ENCODE measurements around the gene EPB41L3. TPM values are rescaled to one million over a fixed set of nuclear protein-coding genes. Genes with fewer than 3 reads are reported as not detected.

Gene EPB41L3
- total RNA-seq, 2 experiments from 2014 or later, result 0.10 TPM; not detected in 1

- ChIA-PET CTCF (no interaction called here), POLR2A (no interaction called here)
- Mint-ChIP-seq H3K4me3 (no peak overlapping the region), H3K27me3 (ENCODE audit: low read depth) (peaks cover 4% of the 10 kb centered on the region), H3K9me3 (ENCODE audit: insufficient read depth) (no peaks in the 10 kb centered on the region), H3K4me1 (ENCODE audit: low read depth) (no peaks in the 10 kb centered on the region), H3K27ac (no peak overlapping the region), H3K36me3 (ENCODE audit: low read depth) (no peaks in the 10 kb centered on the region)
- ATAC-seq, result no peak
- DNase-seq, result no peak
These were observed 111.8 kb downstream of the EPB41L3 start for GRCh38 chr18:5431836-5432575.

GRCh38 chr18:5430131-5430530 lies 113.7 kb downstream of the EPB41L3 start:
- DNase-seq (no peak), ATAC-seq (no peak)
- Mint-ChIP-seq H3K36me3 (ENCODE audit: low read depth) (no peaks in the 10 kb centered on the region), H3K27me3 (ENCODE audit: low read depth) (peaks cover 7% of the 10 kb centered on the region), H3K4me3 (no peak overlapping the region), H3K9me3 (ENCODE audit: insufficient read depth) (no peaks in the 10 kb centered on the region), H3K27ac (no peak overlapping the region), H3K4me1 (ENCODE audit: low read depth) (no peaks in the 10 kb centered on the region)
- ChIA-PET CTCF (no interaction called here), POLR2A (no interaction called here)

- no peak overlapping the region for H3K4me3 Mint-ChIP-seq
- ATAC-seq (no peak), DNase-seq (no peak)
- no peak overlapping the region for H3K27ac Mint-ChIP-seq
- no peaks in the 10 kb centered on the region for H3K9me3 Mint-ChIP-seq (ENCODE audit: insufficient read depth)
- H3K27me3 Mint-ChIP-seq (ENCODE audit: low read depth), result peaks cover 7% of the 10 kb centered on the region
- no peaks in the 10 kb centered on the region for H3K36me3 Mint-ChIP-seq (ENCODE audit: low read depth)
- CTCF ChIA-PET, result no interaction called here
- POLR2A ChIA-PET, result no interaction called here
- no peaks in the 10 kb centered on the region for H3K4me1 Mint-ChIP-seq (ENCODE audit: low read depth)
These were observed 114.1 kb downstream of the EPB41L3 start for GRCh38 chr18:5429681-5430080.

GRCh38 chr18:5425721-5426120 lies 118.1 kb downstream of the EPB41L3 start:
- Mint-ChIP-seq H3K4me1 (ENCODE audit: low read depth) (no peaks in the 10 kb centered on the region), H3K9me3 (ENCODE audit: insufficient read depth) (no peaks in the 10 kb centered on the region), H3K36me3 (ENCODE audit: low read depth) (no peaks in the 10 kb centered on the region), H3K27me3 (ENCODE audit: low read depth) (peaks cover 3% of the 10 kb centered on the region), H3K4me3 (no peak overlapping the region), H3K27ac (no peak overlapping the region)
- no peak for DNase-seq
- CTCF ChIA-PET, result no interaction called here
- POLR2A ChIA-PET, result no interaction called here
- ATAC-seq, result no peak

- ChIA-PET POLR2A (no interaction called here), CTCF (no interaction called here)
- H3K4me3 Mint-ChIP-seq, result no peak overlapping the region
- ATAC-seq (no peak), DNase-seq (no peak)
- no peak overlapping the region for H3K27ac Mint-ChIP-seq
- no peaks in the 10 kb centered on the region for H3K4me1 Mint-ChIP-seq (ENCODE audit: low read depth)
- H3K9me3 Mint-ChIP-seq (ENCODE audit: insufficient read depth), result no peaks in the 10 kb centered on the region
- H3K27me3 Mint-ChIP-seq (ENCODE audit: low read depth), result peaks cover 3% of the 10 kb centered on the region
- H3K36me3 Mint-ChIP-seq (ENCODE audit: low read depth), result no peaks in the 10 kb centered on the region
These were observed 118.7 kb downstream of the EPB41L3 start for GRCh38 chr18:5424903-5425664.

GRCh38 chr18:5422626-5423025 lies 121.2 kb downstream of the EPB41L3 start:
- POLR2A ChIA-PET, result no interaction called here
- Mint-ChIP-seq H3K27ac (no peak overlapping the region), H3K9me3 (ENCODE audit: insufficient read depth) (no peaks in the 10 kb centered on the region), H3K36me3 (ENCODE audit: low read depth) (no peaks in the 10 kb centered on the region), H3K4me3 (no peak overlapping the region), H3K27me3 (ENCODE audit: low read depth) (peaks cover 3% of the 10 kb centered on the region), H3K4me1 (ENCODE audit: low read depth) (no peaks in the 10 kb centered on the region)
- ATAC-seq (no peak), DNase-seq (no peak)
- CTCF ChIA-PET, result no interaction called here

GRCh38 chr18:5421981-5422380 lies 121.8 kb downstream of the EPB41L3 start:
- Mint-ChIP-seq H3K27me3 (ENCODE audit: low read depth) (peaks cover 6% of the 10 kb centered on the region), H3K36me3 (ENCODE audit: low read depth) (no peaks in the 10 kb centered on the region), H3K4me3 (no peak overlapping the region), H3K4me1 (ENCODE audit: low read depth) (no peaks in the 10 kb centered on the region), H3K27ac (no peak overlapping the region), H3K9me3 (ENCODE audit: insufficient read depth) (no peaks in the 10 kb centered on the region)
- ChIA-PET CTCF (no interaction called here), POLR2A (no interaction called here)
- ATAC-seq, result no peak
- no peak for DNase-seq

GRCh38 chr18:5420906-5421305 lies 122.9 kb downstream of the EPB41L3 start:
- CTCF ChIA-PET, result no interaction called here
- no peaks in the 10 kb centered on the region for H3K36me3 Mint-ChIP-seq (ENCODE audit: low read depth)
- peaks cover 4% of the 10 kb centered on the region for H3K27me3 Mint-ChIP-seq (ENCODE audit: low read depth)
- no peaks in the 10 kb centered on the region for H3K9me3 Mint-ChIP-seq (ENCODE audit: insufficient read depth)
- POLR2A ChIA-PET, result no interaction called here
- no peaks in the 10 kb centered on the region for H3K4me1 Mint-ChIP-seq (ENCODE audit: low read depth)
- H3K27ac Mint-ChIP-seq, result no peak overlapping the region
- no peak for ATAC-seq
- H3K4me3 Mint-ChIP-seq, result no peak overlapping the region
- no peak for DNase-seq

GRCh38 chr18:5419601-5420000 lies 124.2 kb downstream of the EPB41L3 start:
- Mint-ChIP-seq H3K4me3 (no peak overlapping the region), H3K36me3 (ENCODE audit: low read depth) (no peaks in the 10 kb centered on the region), H3K9me3 (ENCODE audit: insufficient read depth) (no peaks in the 10 kb centered on the region), H3K4me1 (ENCODE audit: low read depth) (no peaks in the 10 kb centered on the region), H3K27ac (no peak overlapping the region), H3K27me3 (ENCODE audit: low read depth) (peaks cover 4% of the 10 kb centered on the region)
- ChIA-PET POLR2A (no interaction called here), CTCF (no interaction called here)
- ATAC-seq, result no peak
- no peak for DNase-seq

GRCh38 chr18:5419030-5419429 lies 124.8 kb downstream of the EPB41L3 start:
- no peak for DNase-seq
- ChIA-PET CTCF (no interaction called here), POLR2A (no interaction called here)
- H3K4me1 Mint-ChIP-seq (ENCODE audit: low read depth), result no peaks in the 10 kb centered on the region
- H3K4me3 Mint-ChIP-seq, result no peak overlapping the region
- no peaks in the 10 kb centered on the region for H3K9me3 Mint-ChIP-seq (ENCODE audit: insufficient read depth)
- no peak for ATAC-seq
- H3K27me3 Mint-ChIP-seq (ENCODE audit: low read depth), result peaks cover 4% of the 10 kb centered on the region
- no peak overlapping the region for H3K27ac Mint-ChIP-seq
- no peaks in the 10 kb centered on the region for H3K36me3 Mint-ChIP-seq (ENCODE audit: low read depth)

GRCh38 chr18:5417342-5417741 lies 126.5 kb downstream of the EPB41L3 start:
- H3K36me3 Mint-ChIP-seq (ENCODE audit: low read depth), result no peaks in the 10 kb centered on the region
- DNase-seq (no peak), ATAC-seq (no peak)
- no peaks in the 10 kb centered on the region for H3K9me3 Mint-ChIP-seq (ENCODE audit: insufficient read depth)
- H3K4me3 Mint-ChIP-seq, result no peak overlapping the region
- no peak overlapping the region for H3K27ac Mint-ChIP-seq
- H3K4me1 Mint-ChIP-seq (ENCODE audit: low read depth), result no peaks in the 10 kb centered on the region
- ChIA-PET CTCF (no interaction called here), POLR2A (no interaction called here)
- peaks cover 4% of the 10 kb centered on the region for H3K27me3 Mint-ChIP-seq (ENCODE audit: low read depth)

- Mint-ChIP-seq H3K4me1 (ENCODE audit: low read depth) (no peaks in the 10 kb centered on the region), H3K27me3 (ENCODE audit: low read depth) (peaks cover 4% of the 10 kb centered on the region), H3K36me3 (ENCODE audit: low read depth) (no peaks in the 10 kb centered on the region), H3K27ac (no peak overlapping the region), H3K4me3 (no peak overlapping the region), H3K9me3 (ENCODE audit: insufficient read depth) (no peaks in the 10 kb centered on the region)
- DNase-seq, result no peak
- ChIA-PET POLR2A (no interaction called here), CTCF (no interaction called here)
- ATAC-seq, result no peak
These were observed 127.7 kb downstream of the EPB41L3 start for GRCh38 chr18:5416112-5416511.

GRCh38 chr18:5415665-5416064 lies 128.1 kb downstream of the EPB41L3 start:
- no peak overlapping the region for H3K4me3 Mint-ChIP-seq
- ChIA-PET CTCF (no interaction called here), POLR2A (no interaction called here)
- H3K27me3 Mint-ChIP-seq (ENCODE audit: low read depth), result peaks cover 4% of the 10 kb centered on the region
- ATAC-seq, result no peak
- DNase-seq, result no peak
- no peak overlapping the region for H3K27ac Mint-ChIP-seq
- no peaks in the 10 kb centered on the region for H3K4me1 Mint-ChIP-seq (ENCODE audit: low read depth)
- H3K36me3 Mint-ChIP-seq (ENCODE audit: low read depth), result no peaks in the 10 kb centered on the region
- H3K9me3 Mint-ChIP-seq (ENCODE audit: insufficient read depth), result no peaks in the 10 kb centered on the region

All from activated CD8-positive, alpha-beta T cell treated with anti-CD3 and anti-CD28 coated beads, Interleukin-2, amount 10 ng/mL, durations not matched to agents 7 days and 5 days (primary cell).